ENCODE results near the gene NT5DC2.

GRCh38 chr3:52493232-52494017 lies 40.2 kb downstream of the NT5DC2 start:
- TF ChIP-seq ZFP3 (CRISPR knock-in tag; IDR thresholded peaks at IDR 0.05) (no peak), GLIS3 (CRISPR knock-in tag; IDR thresholded peaks at IDR 0.05) (no peak), BACH2 (CRISPR knock-in tag; IDR thresholded peaks at IDR 0.05; ENCODE audit: borderline replicate concordance) (no peak), PATZ1 (CRISPR knock-in tag; IDR thresholded peaks at IDR 0.05; ENCODE audit: borderline replicate concordance) (no peak), ZFP30 (CRISPR knock-in tag; IDR thresholded peaks at IDR 0.05) (no peak), TOX (CRISPR knock-in tag; IDR thresholded peaks at IDR 0.05; ENCODE audit: borderline replicate concordance) (no peak), ARNTL (CRISPR knock-in tag; IDR thresholded peaks at IDR 0.05; ENCODE audit: borderline replicate concordance, low read depth) (no peak), ISL1 (CRISPR knock-in tag; IDR thresholded peaks at IDR 0.05) (no peak), PPARA (CRISPR knock-in tag; IDR thresholded peaks at IDR 0.05; ENCODE audit: borderline replicate concordance) (no peak), ESRRG (CRISPR knock-in tag; IDR thresholded peaks at IDR 0.05) (no peak), RARB (CRISPR knock-in tag; IDR thresholded peaks at IDR 0.05) (no peak)

Measured in SK-N-SH treated with all-trans-retinoic acid at 6 μM for 48 hours (cell line).